NK-92 (cell line): ENCODE measurements around the gene WWC1.
"Not testable (repeated sequence)": the region's sequence is repeated elsewhere in the genome, so short reads cannot be mapped to it uniquely, and the experiment has no call there.

Source experiments
- DNase-seq: peaks from one replicate; lab custom pipeline; 2025; ENCODE audit not compliant: unreplicated experiment; lab: John Stamatoyannopoulos, UW

WWC1 gene

DNA sequence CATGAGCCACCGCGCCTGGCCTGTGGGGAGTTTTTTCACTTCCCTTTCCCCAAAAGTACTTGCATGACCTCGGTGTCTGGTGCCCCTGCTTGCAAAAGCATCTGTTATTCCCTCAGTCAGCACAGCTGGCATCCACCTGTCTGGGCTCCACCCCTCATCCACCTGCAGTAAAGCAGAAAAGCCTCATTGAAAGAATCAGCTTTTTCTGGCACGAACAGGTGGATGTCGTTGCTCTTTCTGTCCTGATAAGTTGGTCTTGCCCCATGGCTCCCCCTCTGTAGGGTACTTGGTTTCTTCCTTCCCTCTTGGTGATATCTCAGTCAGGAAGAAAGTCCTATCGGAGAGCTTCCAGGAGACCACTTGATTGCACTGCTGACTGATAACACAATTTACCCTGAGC, 37.4 kb downstream of the WWC1 start:
- DNase-seq = no peak

GRCh38 chr5:168329302-168329701, 37.9 kb downstream of the WWC1 start:
- no peak for DNase-seq

DNA sequence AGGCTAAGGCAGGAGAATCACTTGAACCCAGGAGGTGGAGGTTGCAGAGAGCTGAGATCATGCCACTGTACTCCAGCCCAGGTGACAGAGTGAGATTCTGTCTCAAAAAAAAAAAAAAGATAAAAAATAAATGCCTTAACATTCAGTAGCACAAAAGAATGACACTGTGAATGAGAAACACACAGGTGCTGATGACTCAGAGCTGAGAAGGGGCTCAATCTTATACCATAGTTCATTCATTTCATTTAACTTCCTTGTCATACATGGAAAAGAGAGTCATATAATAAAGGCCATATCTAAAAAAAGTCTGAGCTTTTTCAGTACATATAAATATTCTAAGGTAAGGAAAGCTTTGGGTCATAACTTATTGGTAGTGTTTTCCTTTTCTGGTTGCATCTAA, 40.6 kb downstream of the WWC1 start:
- no peak for DNase-seq

DNA sequence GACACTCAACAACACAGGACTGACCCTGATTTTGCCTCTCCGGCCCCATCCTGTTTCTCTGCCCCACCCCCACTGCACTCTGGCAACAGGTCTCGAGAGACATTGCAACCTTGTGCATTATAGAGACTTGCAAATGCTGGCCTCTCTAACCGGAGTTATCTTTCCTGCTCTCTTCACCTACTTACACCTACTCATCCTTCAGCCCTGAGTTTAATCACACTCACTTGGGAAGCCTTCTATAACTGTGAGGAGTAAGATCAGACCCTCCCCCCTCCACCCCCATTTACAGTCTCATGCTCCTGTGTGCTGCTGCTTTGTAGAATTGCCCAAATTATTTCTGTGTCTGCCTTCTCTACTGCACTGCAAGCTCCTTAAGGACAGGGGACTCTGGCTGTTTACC, 42.8 kb downstream of the WWC1 start:
- DNase-seq = no peak

- no peak for DNase-seq
Observed at GRCh38 chr5:168334695-168335094, 43.2 kb downstream of the WWC1 start.

GRCh38 chr5:168337361-168337760, 45.9 kb downstream of the WWC1 start:
- DNase-seq = no peak

DNA sequence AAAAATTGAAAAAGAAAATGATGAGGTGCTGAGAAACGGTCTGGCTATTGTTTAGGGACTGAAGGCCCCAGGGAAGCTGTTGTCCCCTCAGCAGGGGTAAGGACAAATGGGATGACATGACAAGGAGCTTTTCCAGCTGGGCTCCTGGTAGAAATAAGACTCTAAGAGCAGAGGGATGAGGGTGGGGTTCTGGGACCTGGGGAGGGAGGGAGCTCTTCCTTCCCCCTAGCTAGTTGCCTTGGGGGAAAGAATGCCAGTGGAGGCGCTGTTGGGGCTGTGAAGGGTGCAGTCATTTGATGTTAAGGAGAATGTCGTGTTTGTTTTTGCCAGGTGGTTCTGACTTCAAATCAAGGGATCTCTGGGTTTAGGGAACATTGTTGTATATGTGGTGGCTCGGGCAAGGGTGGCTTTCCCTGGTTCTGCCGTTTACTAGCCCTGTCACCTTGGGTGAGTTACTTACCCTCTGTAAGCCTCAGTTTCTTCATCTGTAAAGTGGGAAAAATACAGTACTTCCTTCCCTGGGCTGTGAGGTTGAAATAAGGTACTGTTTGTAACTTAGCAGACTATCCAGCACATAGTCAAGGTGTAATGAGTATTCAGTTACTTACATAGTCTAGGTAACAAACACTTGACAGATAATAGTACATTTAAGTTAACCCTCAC, 47.8 kb downstream of the WWC1 start:
- DNase-seq = no peak

DNA sequence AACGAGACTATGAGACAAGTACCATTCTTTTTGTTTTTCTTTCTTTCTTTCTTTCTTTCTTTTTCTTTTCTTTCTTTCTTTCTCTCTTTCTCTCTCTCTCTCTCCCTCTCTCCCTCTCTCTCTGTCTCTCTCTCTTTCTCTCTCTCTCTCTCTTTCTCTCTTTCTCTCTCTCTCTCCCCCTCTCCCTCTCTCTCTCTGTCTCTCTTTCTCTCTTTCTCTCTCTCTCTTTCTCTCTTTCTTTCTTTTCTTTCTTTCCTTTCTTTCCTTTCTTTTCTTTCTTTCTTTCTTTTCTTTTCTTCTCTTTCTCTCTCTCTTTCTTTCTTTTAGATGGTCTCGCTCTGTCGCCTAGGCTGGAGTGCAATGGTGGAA, 48.3 kb downstream of the WWC1 start:
- DNase-seq = not testable (repeated sequence)

DNA sequence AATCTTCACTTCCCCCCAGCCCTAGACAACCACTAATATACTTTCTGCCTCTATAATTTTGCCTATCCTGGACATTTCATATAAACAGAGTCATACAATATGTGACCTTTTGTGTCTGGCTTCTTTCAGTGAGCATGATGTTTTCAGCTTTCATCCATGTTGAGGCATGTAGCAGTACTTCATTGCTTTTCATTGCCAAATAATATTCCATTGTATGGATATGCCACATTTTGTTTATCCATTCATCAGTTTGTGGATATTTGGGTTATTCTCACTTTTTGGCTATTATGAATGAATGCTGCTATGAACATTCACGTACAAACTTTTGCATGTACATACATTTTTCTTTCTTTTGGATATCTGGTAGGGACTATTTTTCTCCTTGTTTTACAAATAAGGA, 49.0 kb downstream of the WWC1 start:
- DNase-seq = no peak

- no peak for DNase-seq
Observed at GRCh38 chr5:168341178-168341577, 49.7 kb downstream of the WWC1 start.

DNA sequence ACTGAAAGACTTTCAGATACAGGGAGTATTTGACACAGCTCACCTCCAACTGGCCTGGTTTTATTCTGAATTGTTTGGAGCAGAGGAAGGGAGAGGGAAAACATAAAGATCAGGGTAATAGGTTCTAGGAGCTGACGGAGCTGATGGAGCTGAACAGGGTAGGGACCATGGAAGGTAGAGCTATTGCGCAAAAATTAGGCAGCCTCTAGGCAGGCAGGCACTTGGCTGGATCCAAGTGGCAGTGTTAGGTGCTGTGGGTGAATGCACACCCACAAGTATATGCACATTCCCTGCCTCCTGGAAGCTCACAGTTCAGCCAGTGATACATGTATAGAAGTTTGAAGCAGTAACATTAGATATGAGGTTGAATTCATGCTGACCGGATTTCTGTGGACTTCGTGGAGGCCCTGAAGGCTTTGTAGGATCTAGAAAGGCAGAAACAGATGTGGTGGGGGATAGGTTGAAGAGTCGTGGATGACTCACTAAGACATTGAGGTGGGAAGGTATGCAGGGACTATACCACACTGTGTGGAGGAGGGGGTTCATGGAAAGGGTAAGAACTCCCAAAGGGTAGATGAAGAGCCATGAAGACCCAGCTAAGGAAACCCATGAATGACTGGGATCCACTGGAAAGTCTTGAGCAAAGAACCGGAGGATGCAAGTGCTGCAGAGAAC, 50.8 kb downstream of the WWC1 start:
- DNase-seq = no peak

GRCh38 chr5:168342985-168343384, 51.5 kb downstream of the WWC1 start:
- DNase-seq = no peak

- no peak for DNase-seq
Observed at GRCh38 chr5:168346417-168346816, 55.0 kb downstream of the WWC1 start.

GRCh38 chr5:168347368-168348083, 56.1 kb downstream of the WWC1 start:
- DNase-seq = no peak

DNA sequence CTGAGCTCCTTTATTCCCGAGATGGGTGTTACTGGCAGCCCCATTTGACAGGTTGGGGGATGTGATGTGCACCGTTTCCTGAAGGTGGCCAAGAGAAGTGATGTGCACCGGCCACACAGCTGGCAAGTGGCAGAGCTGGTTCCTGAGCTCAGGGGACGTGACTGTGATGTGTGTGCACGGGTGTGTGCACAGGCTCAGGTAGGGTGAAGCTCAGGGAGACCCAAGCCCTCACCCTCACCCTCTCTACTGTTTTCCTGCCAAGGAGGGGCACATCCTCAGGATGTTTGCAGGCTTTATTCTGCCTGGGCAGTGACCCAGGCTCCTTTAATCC, 56.6 kb downstream of the WWC1 start:
- DNase-seq = no peak

DNA sequence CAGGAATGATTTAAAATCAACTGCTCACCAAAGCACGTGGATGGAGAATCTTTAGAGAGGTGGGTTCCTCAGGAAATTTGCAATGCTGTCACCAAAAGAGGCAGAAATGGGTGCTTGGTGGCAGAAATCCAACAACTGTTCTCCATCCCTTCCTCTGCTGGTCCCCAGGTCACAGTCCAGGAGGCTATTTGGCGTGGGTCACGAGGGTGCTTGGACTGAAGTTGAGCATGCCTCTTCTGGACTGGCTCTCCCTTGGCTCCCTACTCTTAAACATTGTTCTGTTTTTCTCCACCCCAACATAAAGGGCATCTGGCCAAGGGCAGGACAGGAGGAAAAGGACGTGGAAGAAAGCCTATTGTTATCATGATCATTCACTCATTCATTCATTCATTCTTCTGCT, 58.9 kb downstream of the WWC1 start:
- no peak for DNase-seq

DNA sequence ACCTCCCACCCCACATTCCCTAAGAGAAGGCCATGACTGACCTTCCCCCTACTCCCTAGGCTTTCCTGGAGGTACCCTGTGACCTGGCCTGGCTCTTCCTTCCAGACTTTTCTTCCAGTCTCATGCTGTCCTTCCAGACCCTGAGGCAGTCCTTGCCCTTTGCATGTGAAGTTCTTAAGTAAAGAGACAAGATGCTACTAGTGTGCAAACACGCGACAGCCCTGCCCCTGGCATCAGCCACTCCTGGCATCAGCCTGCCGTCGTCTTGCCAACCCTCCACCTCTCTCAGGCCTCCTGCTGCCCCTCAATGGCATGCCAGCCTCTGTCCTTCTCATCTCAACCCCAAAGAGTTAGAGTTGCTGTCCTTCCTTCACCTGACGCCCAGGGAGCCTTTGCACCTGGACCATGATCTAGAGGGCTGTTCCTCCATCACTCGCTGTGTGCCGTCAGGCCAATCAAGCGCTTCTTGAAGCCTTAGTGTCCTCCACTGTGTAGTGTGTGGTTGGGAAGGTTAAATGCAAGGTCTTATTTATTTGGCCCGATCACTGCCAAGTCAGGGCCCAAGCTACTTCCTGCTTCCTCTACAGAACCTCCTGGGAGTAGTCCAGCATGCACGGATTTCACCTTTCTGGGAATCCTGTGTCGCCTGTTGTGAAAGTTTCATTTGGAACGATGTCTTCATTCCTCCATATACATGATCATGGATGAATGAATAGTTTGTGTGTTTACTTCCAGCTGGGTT, 61.9 kb downstream of the WWC1 start:
- DNase-seq = no peak

- no peak for DNase-seq
Observed at GRCh38 chr5:168354397-168354796, 63.0 kb downstream of the WWC1 start.

- no peak for DNase-seq
Observed at GRCh38 chr5:168356171-168356570, 64.7 kb downstream of the WWC1 start.

- no peak for DNase-seq
Observed at GRCh38 chr5:168356592-168356991, 65.1 kb downstream of the WWC1 start.

- no peak for DNase-seq
Observed at GRCh38 chr5:168357876-168358275, 66.4 kb downstream of the WWC1 start.
